Left lung (tissue), 10 donors: ENCODE data around the gene OSBPL5. TPM values are rescaled to one million over a fixed set of nuclear protein-coding genes. Genes with fewer than 3 reads are reported as not detected.

Source experiments
- ATAC-seq: fragments of 200-7000 bp; cut with Tn5 transposase; one replicate; pipeline ENCODE4 v1.9.1; 2020; ENCODE audit warnings: moderate library complexity
- DNase-seq, 4 donors: peaks; one replicate each; pipeline ENCODE4 v3.0.0-alpha.2; 2013 to 2020
- H3K27ac ChIP-seq, 2 donors: fragments of 200-600 bp; sonication (generic) in 1 of 2; one replicate each; pipeline versions ENCODE4 v1.5.0 to v1.8.0; 2020 to 2021
- H3K27me3 ChIP-seq, 2 donors: fragments of 200-600 bp; sonication (generic) in 1 of 2; one replicate each; pipeline versions ENCODE4 v1.5.0 to v1.8.0; 2020 to 2021
- H3K36me3 ChIP-seq, 2 donors: fragments of 200-600 bp; sonication (generic) in 1 of 2; one replicate each; pipeline versions ENCODE4 v1.5.0 to v1.8.0; 2020 to 2021
- H3K4me1 ChIP-seq, 2 donors: fragments of 200-600 bp; one replicate each; pipeline ENCODE4 v1.8.0; 2021
- H3K4me3 ChIP-seq, 2 donors: fragments of 200-600 bp; sonication (generic) in 1 of 2; one replicate each; pipeline versions ENCODE4 v1.5.0 to v1.8.0; 2020 to 2021; ENCODE audit warnings: mild to moderate bottlenecking in 1 of 2
- H3K9me3 ChIP-seq, 2 donors: fragments of 200-600 bp; sonication (generic) in 1 of 2; one replicate each; pipeline versions ENCODE4 v1.5.0 to v1.8.0; 2020 to 2021
- intact Hi-C, 2 donors: fragments of 100-400 bp; cut with DNase I; formaldehyde crosslinking; loops; one replicate each; pipeline versions ENCODE4 v1.11.2 to v1.14.2; 2022
- polyA plus RNA-seq, 6 donors: library from polyadenylated mRNA; unstranded; fragments of 120-200 nt; gene quantifications; one replicate each; pipeline ENCODE4 v1.2.1, GENCODE V29; 2013; ENCODE audit not compliant: insufficient read length in 6 of 6
- total RNA-seq, 2 donors: library from RNA; stranded (reverse); fragmentation: NEBNext Ultra II Directional; extraction: Animal tissue kit (Norgen Biotek cat#: 25700); gene quantifications; one replicate each; pipeline ENCODE4 v1.2.1, GENCODE V29; 2021
- TF ChIP-seq, protein P1 (sequence below), 2 donors: fragments of 200-600 bp; sonication (generic) in 1 of 2; IDR thresholded peaks; one replicate each; pipeline versions ENCODE4 v1.5.0 to v1.8.0; 2021; ENCODE audit warnings: antibody characterized with exemption in 2 of 2
- donor health status: DM: no; HTN: yes; CAD: no.
- donor health status: DM: no; HTN: no; CAD: no.

Gene OSBPL5
- total and polyA plus RNA-seq, 8 donors = 19.5 to 39.6 (median 30.4) TPM

DNA sequence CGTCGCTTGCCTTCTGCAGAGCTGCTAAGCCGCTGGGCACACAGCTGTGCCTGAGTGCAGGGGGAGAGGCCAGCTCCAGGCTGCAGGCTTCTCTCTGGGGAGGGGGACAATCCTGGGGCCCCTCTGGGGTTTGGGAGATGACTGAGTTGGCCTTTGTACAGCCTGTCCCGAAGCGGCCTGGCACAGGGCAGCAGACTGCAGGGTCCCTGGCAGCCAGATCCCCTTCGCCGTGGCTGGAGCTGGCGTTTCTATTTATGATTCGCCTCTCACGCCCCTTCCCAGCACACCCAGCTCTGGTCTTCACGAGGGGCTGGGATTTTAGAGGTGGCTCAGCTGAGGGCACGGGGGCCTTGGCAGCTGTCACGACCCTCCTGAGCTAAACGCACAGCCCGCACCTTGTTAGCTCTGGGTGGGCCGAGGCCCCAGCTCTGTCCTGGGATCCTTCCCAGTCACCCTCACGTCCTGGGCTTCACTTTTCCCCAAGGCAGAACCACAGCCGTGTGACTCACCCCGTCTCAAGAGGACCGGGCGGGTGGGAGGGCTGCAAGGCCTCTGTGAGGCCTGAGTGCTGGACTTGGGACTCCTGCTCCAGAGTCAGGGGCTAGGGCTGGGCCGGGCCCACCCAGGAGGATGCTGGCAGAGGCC, 18.4 kb downstream of the OSBPL5 start:
- intact Hi-C loops = no loop called here
- H3K4me3 ChIP-seq = no peak overlapping the region
- H3K4me1 ChIP-seq = peaks cover 0 to 4% of the 10 kb centered on the region in 2 donors
- TF ChIP-seq, protein P1, sequence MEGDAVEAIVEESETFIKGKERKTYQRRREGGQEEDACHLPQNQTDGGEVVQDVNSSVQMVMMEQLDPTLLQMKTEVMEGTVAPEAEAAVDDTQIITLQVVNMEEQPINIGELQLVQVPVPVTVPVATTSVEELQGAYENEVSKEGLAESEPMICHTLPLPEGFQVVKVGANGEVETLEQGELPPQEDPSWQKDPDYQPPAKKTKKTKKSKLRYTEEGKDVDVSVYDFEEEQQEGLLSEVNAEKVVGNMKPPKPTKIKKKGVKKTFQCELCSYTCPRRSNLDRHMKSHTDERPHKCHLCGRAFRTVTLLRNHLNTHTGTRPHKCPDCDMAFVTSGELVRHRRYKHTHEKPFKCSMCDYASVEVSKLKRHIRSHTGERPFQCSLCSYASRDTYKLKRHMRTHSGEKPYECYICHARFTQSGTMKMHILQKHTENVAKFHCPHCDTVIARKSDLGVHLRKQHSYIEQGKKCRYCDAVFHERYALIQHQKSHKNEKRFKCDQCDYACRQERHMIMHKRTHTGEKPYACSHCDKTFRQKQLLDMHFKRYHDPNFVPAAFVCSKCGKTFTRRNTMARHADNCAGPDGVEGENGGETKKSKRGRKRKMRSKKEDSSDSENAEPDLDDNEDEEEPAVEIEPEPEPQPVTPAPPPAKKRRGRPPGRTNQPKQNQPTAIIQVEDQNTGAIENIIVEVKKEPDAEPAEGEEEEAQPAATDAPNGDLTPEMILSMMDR (IDR thresholded peaks at IDR 0.05) = no peak
- ATAC-seq (peak; percentile 22), DNase-seq (no peak)
- no peaks in the 10 kb centered on the region for H3K27me3 ChIP-seq
- peak overlapping the region in 1 of 2 donors; percentile 48 for H3K27ac ChIP-seq
- H3K9me3 ChIP-seq = no peaks in the 10 kb centered on the region
- peaks cover 0 to 19% of the 10 kb centered on the region in 2 donors for H3K36me3 ChIP-seq

DNA sequence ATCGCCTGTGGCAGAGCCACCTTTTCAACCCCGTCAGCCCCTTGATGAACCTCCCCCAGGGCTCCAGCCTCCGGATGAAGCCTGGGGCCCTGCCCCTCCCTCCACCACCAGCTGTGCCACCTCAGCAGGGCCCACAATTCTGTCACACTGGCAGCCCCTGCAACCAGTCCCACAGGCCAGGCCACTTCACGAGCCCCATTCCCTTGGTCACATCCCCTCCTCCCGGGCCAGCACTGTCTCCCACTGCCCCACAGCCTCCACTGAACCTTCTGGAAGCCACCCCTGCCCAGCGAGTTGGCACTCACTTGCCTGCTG, 19.9 kb downstream of the OSBPL5 start:
- no peak overlapping the region for H3K27ac ChIP-seq
- H3K4me1 ChIP-seq = peaks cover 0 to 4% of the 10 kb centered on the region in 2 donors
- ATAC-seq (no peak), DNase-seq (no peak)
- H3K36me3 ChIP-seq = peaks cover 0 to 19% of the 10 kb centered on the region in 2 donors
- H3K27me3 ChIP-seq = no peaks in the 10 kb centered on the region
- no peak overlapping the region for H3K4me3 ChIP-seq
- intact Hi-C loops = no loop called here
- H3K9me3 ChIP-seq = no peaks in the 10 kb centered on the region
- TF ChIP-seq, protein P1 (IDR thresholded peaks at IDR 0.05) = no peak

DNA sequence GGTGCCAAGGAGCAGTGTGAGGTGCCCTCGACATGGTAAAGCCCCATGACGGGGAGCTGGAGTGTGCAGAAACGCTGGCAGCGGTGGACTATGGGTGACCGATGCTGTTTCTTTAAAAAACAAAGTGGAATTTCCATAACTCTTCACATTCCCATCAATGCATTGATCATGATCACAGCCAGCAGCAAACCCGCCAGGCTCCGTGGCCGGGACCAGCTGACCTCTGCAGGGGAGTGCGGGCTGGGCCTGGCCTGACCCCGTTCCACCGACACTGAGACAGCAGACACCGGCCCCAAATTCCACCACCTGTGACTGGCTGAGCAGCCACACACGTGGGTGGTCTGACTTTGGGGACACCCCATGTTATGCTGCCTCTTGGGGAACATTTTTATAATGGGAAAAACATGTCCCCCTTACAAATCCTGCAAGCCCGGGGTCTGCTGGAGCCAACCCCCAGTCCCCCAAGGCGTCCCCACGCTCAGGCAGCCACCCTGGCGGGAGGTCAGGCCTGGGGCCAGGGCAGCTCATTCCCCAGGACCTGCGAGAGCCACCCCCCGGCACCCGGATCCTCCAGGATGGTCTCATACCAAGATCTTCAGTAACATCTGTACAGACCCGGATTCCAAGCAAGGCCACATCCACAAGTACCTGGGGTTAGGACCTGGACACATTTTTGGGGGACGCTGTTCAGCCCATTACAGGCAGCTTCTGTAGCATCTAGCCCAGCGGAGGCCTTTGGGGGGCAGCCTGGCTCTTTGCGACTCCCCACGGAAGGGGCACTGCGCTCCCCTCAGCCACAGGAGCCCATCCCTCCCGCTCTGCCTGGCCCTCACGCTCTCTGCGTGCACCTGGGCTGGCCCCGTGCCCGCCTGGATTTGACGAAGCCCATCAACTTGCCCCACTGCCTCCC, 20.6 kb downstream of the OSBPL5 start:
- TF ChIP-seq, protein P1 (IDR thresholded peaks at IDR 0.05) = no peak
- ATAC-seq = no peak

DNA sequence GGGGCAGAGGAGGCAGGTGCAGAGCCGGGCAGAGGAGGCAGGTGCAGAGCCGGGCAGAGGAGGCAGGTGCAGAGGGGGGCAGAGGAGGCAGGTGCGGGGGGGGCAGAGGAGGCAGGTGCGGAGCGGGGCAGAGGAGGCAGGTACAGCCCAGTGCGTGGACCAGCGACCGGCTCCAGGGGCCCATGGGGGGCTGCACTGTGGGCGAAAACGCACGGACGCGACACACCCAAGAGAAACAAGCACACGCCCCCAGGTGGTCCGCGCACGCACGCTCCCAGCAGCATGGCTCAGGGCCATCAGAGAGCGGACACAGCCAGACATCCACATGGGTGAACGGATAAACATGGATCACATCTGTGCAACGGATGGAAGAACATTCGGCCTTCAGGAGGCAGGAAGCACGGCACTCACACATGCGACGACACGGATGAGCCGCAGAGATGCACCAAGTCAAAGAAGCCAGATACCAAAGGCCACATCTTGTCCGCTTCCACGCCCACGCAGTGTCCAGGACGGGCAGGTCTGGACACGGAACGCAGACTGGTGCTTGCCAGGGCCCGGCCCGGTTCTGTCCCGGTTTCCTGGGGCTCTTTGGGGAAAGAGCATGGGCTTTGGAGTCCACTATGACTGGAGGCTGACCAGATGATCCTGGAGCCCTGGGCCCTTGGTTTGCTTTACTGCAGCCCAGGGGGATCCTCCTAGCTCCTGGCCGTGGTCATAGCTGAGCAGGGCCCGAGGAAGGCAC, 21.8 kb downstream of the OSBPL5 start:
- Histone ChIP-seq H3K4me3 (no peak overlapping the region), H3K27ac (no peak overlapping the region), H3K4me1 (peaks cover 0 to 8% of the 10 kb centered on the region in 2 donors), H3K27me3 (no peaks in the 10 kb centered on the region), H3K9me3 (no peaks in the 10 kb centered on the region), H3K36me3 (peaks cover 0 to 19% of the 10 kb centered on the region in 2 donors)
- DNase-seq = no peak
- intact Hi-C loops = no loop called here
- no peak for ATAC-seq
- TF ChIP-seq, protein P1 (IDR thresholded peaks at IDR 0.05) = no peak

More for the DNA sequence above, 20.6 kb downstream of the OSBPL5 start:
- Histone ChIP-seq H3K36me3 (peaks cover 0 to 19% of the 10 kb centered on the region in 2 donors), H3K27ac (no peak overlapping the region), H3K27me3 (no peaks in the 10 kb centered on the region), H3K4me1 (peaks cover 0 to 4% of the 10 kb centered on the region in 2 donors), H3K4me3 (no peak overlapping the region), H3K9me3 (no peaks in the 10 kb centered on the region)
- DNase-seq = no peak
- intact Hi-C loops = no loop called here

DNA sequence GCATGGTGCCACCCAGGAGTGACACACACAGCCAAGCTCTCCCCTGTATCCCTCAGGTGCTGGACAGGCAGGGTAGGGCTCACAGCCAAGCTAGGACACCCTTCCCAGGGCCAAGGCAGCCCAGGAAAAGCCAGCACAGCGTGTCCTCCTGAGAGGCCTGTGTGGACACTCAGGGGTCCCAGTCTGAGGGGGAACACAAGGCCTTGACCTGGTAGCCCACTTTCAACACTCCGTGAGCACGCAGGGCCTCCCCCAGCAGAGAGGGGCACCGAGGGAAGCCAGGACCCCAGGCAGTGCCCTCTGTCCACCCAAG, 24.9 kb downstream of the OSBPL5 start:
- Histone ChIP-seq H3K9me3 (no peaks in the 10 kb centered on the region), H3K27ac (no peak overlapping the region), H3K4me3 (no peak overlapping the region), H3K4me1 (peaks cover 0 to 34% of the 10 kb centered on the region in 2 donors), H3K27me3 (no peaks in the 10 kb centered on the region), H3K36me3 (peaks cover 0 to 9% of the 10 kb centered on the region in 2 donors)
- intact Hi-C loops = no loop called here
- no peak for ATAC-seq
- TF ChIP-seq, protein P1 (IDR thresholded peaks at IDR 0.05) = no peak
- peak in 1 of 4 donors; percentile 31 for DNase-seq
